Gastrocnemius medialis (tissue), 4 donors: ENCODE results near the gene TRA2B. TPM values are rescaled to one million over a fixed set of nuclear protein-coding genes. Genes with fewer than 3 reads are reported as not detected.

Experiments
- ATAC-seq, 2 donors: fragments of 150-250 bp; one replicate each; pipeline ENCODE4 v1.9.1; 2016
- DNase-seq, 2 donors: peaks; one replicate each; pipeline ENCODE4 v3.0.0-alpha.2; 2019
- H3K27ac ChIP-seq, 4 donors: fragments of 200-600 bp; sonication (generic); 1 replicate in 1 of 4; 2 replicates in 3 of 4; pipeline ENCODE4 v1.5.1; 2016 to 2018; ENCODE audit warnings: mild to moderate bottlenecking in 2 of 4, moderate library complexity in 1 of 4
- H3K27me3 ChIP-seq, 3 donors: fragments of 200-600 bp; sonication (generic) in 2 of 3; 1 replicate in 1 of 3; 2 replicates in 2 of 3; pipeline versions ENCODE4 v1.5.1 to v1.6.0; 2016 to 2019; ENCODE audit warnings: mild to moderate bottlenecking in 1 of 3, moderate library complexity in 1 of 3
- H3K36me3 ChIP-seq, 2 donors: fragments of 200-600 bp; sonication (generic) in 1 of 2; one replicate each; pipeline ENCODE4 v1.5.1; 2017 to 2018
- H3K4me1 ChIP-seq, 2 donors: fragments of 200-600 bp; sonication (generic) in 1 of 2; one replicate each; pipeline ENCODE4 v1.5.1; 2016 to 2017; ENCODE audit warnings: mild to moderate bottlenecking in 2 of 2
- H3K4me3 ChIP-seq, 4 donors: fragments of 200-600 bp; sonication (generic) in 3 of 4; 1 replicate in 1 of 4; 2 replicates in 3 of 4; pipeline ENCODE4 v1.5.1; 2016 to 2019; ENCODE audit warnings: mild to moderate bottlenecking in 2 of 4
- H3K9me3 ChIP-seq, 3 donors: fragments of 200-600 bp; sonication (generic) in 2 of 3; 1 replicate in 1 of 3; 2 replicates in 2 of 3; pipeline ENCODE4 v1.5.1; 2016 to 2019
- POLR2A ChIP-seq, 2 donors: fragments of 450-650 bp; IDR thresholded peaks; one replicate each; pipeline ENCODE4 v1.6.1; 2017; ENCODE audit warnings: antibody characterized with exemption in 2 of 2, mild to moderate bottlenecking in 2 of 2, moderate library complexity in 2 of 2
- in situ Hi-C, 4 donors: fragments of 200-750 bp; cut with MboI; loops; one replicate each; pipeline versions ENCODE4 v1.15.0 to v1.8.0; 2017; ENCODE audit warnings: low sequenced_read_pairs in 4 of 4
- intact Hi-C: fragments of 100-400 bp; cut with DNase I; formaldehyde crosslinking; loops from one replicate; pipeline ENCODE4 v1.15.1; 2023; ENCODE audit warnings: low total_unique reads
- total RNA-seq, 4 donors: library from RNA; depleted of rRNA; stranded (reverse); fragments of >200 nt; gene quantifications; one replicate each; pipeline versions ENCODE4 v1.1.0 to v1.2.3, GENCODE V29; 2016
- TF ChIP-seq, protein P1 (sequence below), 5 experiments: fragments of 450-650 bp in 3 of 5; fragments of 200-600 bp in 2 of 5; sonication (generic) in 2 of 5; IDR thresholded peaks in 4 of 5; conservative IDR thresholded peaks in 1 of 5; 1 replicate in 4 of 5; 2 replicates in 1 of 5; pipeline ENCODE4 v1.5.1; 2016 to 2019; ENCODE audit warnings: antibody characterized with exemption in 5 of 5, mild to moderate bottlenecking in 3 of 5, moderate library complexity in 3 of 5

Gene TRA2B
- total RNA-seq, 4 donors from 2014 or later: 57.5 to 234 (median 65.1) TPM

DNA sequence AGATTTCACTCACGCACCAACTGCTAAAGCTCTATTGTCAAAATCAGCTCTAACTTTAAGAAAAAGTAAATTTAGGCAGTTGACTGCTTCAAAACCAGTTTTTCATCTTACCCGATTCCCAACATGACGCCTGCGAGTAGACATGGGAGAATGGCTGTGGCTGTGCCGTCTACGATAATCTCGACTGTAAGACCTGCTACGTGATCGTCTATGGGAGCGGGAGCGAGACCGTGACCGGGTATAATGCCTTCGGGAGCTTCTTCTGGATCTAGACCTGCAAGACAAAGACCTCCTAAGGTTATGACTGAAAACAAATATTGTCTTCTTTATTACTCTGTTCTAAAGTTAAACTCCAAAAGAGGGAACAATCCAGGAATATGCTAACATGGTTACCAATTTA lies 12.5 kb downstream of the TRA2B start:
- H3K4me3 ChIP-seq: no peak overlapping the region
- no peaks in the 10 kb centered on the region for H3K9me3 ChIP-seq
- in situ Hi-C loops (loop anchor here in 3 of 4 donors (25.0 kb wide), 2 partner anchors 862 to 1787 kb away; partner anchors contain the start of genes EIF4A2 (in 3 of the 3) and RTP2 (in 1 of the 3)), intact Hi-C loops (no loop called here)
- H3K27ac ChIP-seq: peak overlapping the region in 2 of 4 donors; percentile 11 to 28
- TF ChIP-seq, protein P1, sequence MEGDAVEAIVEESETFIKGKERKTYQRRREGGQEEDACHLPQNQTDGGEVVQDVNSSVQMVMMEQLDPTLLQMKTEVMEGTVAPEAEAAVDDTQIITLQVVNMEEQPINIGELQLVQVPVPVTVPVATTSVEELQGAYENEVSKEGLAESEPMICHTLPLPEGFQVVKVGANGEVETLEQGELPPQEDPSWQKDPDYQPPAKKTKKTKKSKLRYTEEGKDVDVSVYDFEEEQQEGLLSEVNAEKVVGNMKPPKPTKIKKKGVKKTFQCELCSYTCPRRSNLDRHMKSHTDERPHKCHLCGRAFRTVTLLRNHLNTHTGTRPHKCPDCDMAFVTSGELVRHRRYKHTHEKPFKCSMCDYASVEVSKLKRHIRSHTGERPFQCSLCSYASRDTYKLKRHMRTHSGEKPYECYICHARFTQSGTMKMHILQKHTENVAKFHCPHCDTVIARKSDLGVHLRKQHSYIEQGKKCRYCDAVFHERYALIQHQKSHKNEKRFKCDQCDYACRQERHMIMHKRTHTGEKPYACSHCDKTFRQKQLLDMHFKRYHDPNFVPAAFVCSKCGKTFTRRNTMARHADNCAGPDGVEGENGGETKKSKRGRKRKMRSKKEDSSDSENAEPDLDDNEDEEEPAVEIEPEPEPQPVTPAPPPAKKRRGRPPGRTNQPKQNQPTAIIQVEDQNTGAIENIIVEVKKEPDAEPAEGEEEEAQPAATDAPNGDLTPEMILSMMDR (IDR thresholded peaks at IDR 0.05 in 4 of 5, conservative IDR thresholded peaks at IDR 0.05 in 1 of 5): no peak
- TF ChIP-seq POLR2A (IDR thresholded peaks at IDR 0.05): no peak
- H3K36me3 ChIP-seq: peaks cover 2 to 51% of the 10 kb centered on the region in 2 donors
- H3K27me3 ChIP-seq: no peaks in the 10 kb centered on the region
- ATAC-seq (no peak), DNase-seq (no peak)
- H3K4me1 ChIP-seq: peaks cover 56 to 60% of the 10 kb centered on the region in 2 donors

DNA sequence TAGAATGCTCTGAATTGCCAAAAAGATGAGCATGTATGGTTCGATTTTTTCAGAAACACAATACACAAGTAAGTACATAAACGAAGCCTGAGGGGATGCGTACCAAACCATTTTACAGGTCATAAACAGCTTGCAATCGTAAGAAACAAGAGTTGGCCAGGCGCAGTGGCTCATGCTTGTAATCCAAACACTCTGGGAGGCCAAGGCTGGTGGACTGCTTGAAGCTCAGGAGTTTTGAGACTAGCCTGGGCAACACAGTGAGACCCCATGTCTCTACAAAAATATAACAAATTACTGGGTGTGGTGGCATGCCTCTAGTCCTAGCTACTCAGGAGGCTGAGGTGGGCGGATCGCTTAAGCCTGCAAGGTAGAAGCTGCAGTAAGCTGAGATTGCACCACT lies 13.4 kb downstream of the TRA2B start:
- peaks cover 2 to 61% of the 10 kb centered on the region in 2 donors for H3K36me3 ChIP-seq
- TF ChIP-seq, protein P1 (IDR thresholded peaks at IDR 0.05 in 4 of 5, conservative IDR thresholded peaks at IDR 0.05 in 1 of 5): no peak
- no peak for TF ChIP-seq POLR2A (IDR thresholded peaks at IDR 0.05)
- DNase-seq: no peak
- H3K4me1 ChIP-seq: peaks cover 46 to 50% of the 10 kb centered on the region in 2 donors
- H3K9me3 ChIP-seq: no peaks in the 10 kb centered on the region
- no peak overlapping the region for H3K27ac ChIP-seq
- no peaks in the 10 kb centered on the region for H3K27me3 ChIP-seq
- intact Hi-C loops: no loop called here
- no peak overlapping the region for H3K4me3 ChIP-seq
- in situ Hi-C loops: no loop called here
- ATAC-seq: no peak

DNA sequence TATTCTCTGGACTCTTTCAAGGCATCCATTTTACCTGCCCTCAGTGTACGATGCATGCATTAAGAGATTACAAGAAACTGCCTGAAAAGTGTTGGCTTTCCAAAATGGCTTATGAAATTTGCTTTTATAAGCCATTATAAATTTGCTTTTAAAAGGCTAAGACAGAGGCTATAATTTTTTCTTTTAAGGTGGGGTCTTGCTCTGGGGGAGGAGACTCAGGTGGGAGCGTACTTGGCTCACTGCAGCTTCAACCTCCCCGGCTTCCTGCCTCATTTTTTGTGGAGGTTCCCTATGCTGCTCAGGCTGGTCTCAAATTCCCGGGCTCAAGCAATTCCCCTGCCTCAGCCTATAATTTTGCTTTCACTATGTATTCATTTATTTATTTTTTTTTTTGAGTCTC lies 17.6 kb downstream of the TRA2B start:
- intact Hi-C loops (no loop called here), in situ Hi-C loops (no loop called here)
- ATAC-seq (no peak), DNase-seq (no peak)
- H3K36me3 ChIP-seq: peaks cover 2 to 98% of the 10 kb centered on the region in 2 donors
- no peak overlapping the region for H3K4me3 ChIP-seq
- H3K27ac ChIP-seq: peak overlapping the region in 1 of 4 donors; percentile 0
- peaks cover 8 to 9% of the 10 kb centered on the region in 2 donors for H3K4me1 ChIP-seq
- H3K27me3 ChIP-seq: no peaks in the 10 kb centered on the region
- no peaks in the 10 kb centered on the region for H3K9me3 ChIP-seq
- TF ChIP-seq POLR2A (IDR thresholded peaks at IDR 0.05): no peak
- TF ChIP-seq, protein P1 (IDR thresholded peaks at IDR 0.05 in 4 of 5, conservative IDR thresholded peaks at IDR 0.05 in 1 of 5): no peak

DNA sequence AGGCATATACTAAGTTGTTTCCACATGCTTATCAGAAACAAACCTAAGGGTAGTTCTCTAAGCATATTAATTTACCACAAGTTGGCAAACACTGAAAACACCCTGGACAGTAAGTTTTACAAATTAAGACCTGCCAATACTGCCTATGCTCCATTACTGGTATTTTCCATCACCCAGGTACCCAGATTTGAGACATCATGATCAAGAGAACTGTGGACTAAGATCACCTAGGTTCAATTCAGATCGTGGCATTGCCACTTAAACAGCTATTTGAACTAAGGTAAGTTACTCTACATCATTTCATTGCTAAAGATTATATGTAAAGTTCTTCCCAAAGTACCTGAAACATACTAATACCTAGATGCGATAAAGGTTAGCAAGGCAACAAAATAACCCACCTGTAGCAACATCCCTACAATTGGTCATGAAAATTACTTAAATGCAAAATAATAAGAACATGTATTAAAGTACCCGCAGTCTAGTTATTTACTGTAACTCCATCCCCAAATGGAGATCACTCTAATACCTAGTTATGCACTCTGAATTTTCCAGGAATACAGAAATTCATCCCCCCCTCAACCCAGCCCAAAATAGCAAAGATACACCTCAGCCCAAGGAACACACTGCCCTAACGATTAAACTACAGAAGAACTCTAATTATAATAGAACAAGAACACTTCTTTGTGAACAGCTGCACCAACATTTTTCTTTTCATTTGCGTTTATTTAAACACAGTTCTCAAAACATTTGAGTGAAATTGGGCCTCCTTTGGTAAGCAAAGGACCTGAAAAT lies 21.6 kb downstream of the TRA2B start:
- H3K4me3 ChIP-seq: no peak overlapping the region
- no peaks in the 10 kb centered on the region for H3K27me3 ChIP-seq
- TF ChIP-seq POLR2A (IDR thresholded peaks at IDR 0.05): no peak
- TF ChIP-seq, protein P1 (IDR thresholded peaks at IDR 0.05 in 4 of 5, conservative IDR thresholded peaks at IDR 0.05 in 1 of 5): no peak
- H3K4me1 ChIP-seq: peaks cover 2 to 5% of the 10 kb centered on the region in 2 donors
- no peak overlapping the region for H3K27ac ChIP-seq
- ATAC-seq: no peak
- no peak for DNase-seq
- no peaks in the 10 kb centered on the region for H3K9me3 ChIP-seq
- intact Hi-C loops: no loop called here
- in situ Hi-C loops: no loop called here
- peaks cover 0 to 69% of the 10 kb centered on the region in 2 donors for H3K36me3 ChIP-seq
